ENCODE results near the gene FBXO45.

DNA sequence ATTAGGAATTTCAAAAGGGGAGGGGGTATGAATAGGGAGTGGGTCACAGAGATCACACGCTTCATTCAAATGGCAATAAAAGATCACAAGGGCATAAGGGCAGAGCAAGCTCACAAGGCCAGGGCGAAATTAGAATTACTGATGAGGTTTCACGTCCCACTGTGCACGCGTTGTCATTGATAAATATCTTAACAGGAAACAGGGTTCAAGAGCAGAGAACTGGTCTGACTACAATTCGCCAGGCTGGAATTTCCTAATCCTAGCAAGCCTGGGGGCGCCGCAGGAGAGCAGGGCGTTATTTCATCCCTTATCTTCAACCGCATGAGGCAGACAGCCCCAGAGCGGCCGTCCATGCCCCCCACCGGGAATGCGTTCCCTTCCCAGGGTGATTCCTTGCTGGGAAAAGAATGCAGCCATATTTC lies 35.2 kb upstream of the FBXO45 start:
- TF ChIP-seq POLR2A (IDR thresholded peaks at IDR 0.05): no peak
- TF ChIP-seq, protein P1, sequence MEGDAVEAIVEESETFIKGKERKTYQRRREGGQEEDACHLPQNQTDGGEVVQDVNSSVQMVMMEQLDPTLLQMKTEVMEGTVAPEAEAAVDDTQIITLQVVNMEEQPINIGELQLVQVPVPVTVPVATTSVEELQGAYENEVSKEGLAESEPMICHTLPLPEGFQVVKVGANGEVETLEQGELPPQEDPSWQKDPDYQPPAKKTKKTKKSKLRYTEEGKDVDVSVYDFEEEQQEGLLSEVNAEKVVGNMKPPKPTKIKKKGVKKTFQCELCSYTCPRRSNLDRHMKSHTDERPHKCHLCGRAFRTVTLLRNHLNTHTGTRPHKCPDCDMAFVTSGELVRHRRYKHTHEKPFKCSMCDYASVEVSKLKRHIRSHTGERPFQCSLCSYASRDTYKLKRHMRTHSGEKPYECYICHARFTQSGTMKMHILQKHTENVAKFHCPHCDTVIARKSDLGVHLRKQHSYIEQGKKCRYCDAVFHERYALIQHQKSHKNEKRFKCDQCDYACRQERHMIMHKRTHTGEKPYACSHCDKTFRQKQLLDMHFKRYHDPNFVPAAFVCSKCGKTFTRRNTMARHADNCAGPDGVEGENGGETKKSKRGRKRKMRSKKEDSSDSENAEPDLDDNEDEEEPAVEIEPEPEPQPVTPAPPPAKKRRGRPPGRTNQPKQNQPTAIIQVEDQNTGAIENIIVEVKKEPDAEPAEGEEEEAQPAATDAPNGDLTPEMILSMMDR (IDR thresholded peaks at IDR 0.05): no peak

Measured in right lobe of liver (tissue), 4 donors.